Amniotic stem cell (primary cell): ENCODE measurements around the gene MRPS30.
"Not testable (repeated sequence)": the region's sequence is repeated elsewhere in the genome, so short reads cannot be mapped to it uniquely, and the experiment has no call there.

ENCODE experiments used
- DNase-seq: peaks from one replicate; lab custom pipeline; 2025; lab: John Stamatoyannopoulos, UW

The MRPS30 gene

DNA sequence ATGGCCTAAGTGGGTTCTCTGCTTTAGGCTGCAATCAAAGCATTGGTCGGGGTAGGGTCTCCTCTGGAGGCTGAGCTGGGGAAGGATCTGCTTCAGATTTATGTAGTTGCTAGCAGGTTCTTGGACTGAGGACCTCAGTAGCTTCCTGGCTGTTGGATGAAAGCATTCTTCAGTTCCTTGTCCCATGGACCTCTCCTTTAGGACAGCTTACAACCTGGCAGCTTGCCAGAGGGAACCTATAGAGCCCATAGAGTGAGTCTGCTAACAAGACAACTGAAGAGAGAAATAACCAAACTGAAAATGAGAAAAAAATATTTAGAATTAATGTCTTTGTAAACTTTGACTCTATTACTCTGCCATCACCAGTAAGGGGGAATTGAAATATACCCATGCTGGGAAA lies 12.4 kb downstream of the MRPS30 start:
- no peak for DNase-seq

DNA sequence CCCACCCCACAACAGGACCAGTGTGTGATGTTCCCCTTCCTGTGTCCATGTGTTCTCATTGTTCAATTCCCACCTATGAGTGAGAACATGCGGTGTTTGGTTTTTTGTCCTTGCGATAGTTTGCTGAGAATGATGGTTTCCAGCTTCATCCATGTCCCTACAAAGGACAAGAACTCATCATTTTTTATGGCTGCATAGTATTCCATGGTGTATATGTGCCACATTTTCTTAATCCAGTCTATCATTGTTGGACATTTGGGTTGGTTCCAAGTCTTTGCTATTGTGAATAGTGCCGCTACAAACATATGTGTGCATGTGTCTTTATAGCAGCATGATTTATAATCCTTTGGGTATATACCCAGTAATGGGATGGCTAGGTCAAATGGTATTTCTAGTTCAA lies 15.9 kb downstream of the MRPS30 start:
- not testable (repeated sequence) for DNase-seq

DNA sequence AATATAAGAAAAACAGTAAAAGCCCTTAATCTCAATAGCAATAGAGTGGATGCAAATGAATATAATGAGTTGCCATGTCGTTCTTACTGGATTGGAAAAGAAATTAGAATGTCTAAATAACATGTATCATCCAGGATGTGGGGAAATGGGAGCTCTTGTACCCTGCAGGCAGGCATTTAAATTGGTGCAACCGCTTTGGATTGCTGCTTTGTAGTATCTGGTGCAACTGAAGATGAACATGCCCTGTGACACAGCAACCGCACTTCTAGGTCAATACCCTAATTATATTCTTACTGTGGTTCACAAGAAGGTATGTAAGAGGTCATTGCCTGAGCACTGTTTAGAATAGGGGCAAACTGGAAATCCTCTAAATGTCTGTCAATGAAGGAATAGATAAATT lies 18.9 kb downstream of the MRPS30 start:
- no peak for DNase-seq

DNA sequence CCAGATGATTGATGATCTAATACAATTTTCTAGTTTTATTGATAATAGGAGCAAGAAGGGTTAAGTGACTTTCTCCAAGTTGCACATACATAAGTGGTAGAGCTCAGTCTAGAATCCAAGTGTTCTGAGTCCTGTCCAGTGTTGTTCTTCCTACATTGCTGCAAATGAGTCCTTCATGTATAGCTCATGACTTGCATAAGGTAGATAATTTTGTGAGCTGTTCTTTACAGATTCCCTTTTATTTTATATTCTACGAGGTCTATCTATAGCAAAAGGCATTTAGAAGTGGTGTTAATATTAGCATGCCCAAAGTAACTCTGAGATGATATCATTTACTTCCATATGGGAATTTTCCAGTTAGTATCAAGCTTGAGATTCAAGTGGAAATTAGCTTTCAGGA lies 20.0 kb downstream of the MRPS30 start:
- DNase-seq: no peak

DNA sequence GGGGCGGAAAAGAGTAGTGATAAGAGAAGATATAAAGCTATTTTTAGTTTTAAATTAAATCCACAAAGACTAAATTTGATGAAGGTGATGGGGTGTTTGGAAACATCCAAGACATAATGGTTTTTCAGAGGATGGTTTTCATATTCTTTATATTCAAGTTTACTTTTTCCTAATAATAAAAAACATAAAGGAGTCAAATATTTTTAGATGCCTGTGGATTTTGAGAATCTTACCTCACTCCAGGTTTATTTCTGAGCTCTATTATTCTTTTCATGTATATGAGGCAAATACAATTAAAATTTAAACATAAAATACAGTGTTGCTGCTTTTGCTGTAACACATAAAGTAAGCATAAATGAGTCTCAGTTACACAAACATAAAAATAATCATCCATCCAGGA lies 22.2 kb downstream of the MRPS30 start:
- no peak for DNase-seq

DNA sequence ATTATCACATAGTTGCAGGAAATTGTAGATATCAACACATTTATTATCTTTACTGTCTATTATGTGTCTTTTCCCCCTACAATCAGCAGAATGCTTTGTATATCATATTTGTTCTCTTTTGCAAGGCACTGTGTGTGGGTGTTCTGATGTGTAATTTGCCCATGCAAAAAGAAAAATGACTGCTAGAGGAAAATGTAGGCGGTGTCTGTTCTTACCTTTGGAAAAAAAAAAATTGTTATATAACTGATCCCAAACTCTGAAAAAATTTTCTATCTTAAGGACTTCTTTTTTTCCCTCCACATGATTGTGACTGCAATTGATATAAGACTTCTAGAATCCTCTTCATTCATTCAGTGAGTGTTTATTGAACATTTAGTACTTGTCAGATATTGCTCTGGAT lies 24.5 kb downstream of the MRPS30 start:
- DNase-seq: no peak

DNA sequence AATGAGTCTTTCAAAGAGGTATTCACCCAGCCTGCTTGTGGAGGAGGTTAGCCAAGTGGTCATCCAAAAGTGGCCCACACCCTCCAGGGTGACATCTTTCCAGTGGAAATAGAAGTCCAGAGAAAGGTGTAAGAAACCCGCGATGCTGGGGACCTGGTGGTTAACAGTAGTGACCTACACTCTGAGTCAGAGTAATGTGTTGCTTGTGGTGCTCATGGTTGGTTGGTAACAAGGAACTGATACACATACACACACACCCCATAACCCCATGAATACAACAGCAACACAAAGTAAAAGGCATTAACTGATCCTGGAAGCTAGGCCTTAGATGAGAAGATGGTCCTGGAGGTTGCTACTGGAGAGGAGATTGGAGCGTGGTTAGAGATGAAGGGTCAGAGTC lies 26.9 kb downstream of the MRPS30 start:
- DNase-seq: no peak

DNA sequence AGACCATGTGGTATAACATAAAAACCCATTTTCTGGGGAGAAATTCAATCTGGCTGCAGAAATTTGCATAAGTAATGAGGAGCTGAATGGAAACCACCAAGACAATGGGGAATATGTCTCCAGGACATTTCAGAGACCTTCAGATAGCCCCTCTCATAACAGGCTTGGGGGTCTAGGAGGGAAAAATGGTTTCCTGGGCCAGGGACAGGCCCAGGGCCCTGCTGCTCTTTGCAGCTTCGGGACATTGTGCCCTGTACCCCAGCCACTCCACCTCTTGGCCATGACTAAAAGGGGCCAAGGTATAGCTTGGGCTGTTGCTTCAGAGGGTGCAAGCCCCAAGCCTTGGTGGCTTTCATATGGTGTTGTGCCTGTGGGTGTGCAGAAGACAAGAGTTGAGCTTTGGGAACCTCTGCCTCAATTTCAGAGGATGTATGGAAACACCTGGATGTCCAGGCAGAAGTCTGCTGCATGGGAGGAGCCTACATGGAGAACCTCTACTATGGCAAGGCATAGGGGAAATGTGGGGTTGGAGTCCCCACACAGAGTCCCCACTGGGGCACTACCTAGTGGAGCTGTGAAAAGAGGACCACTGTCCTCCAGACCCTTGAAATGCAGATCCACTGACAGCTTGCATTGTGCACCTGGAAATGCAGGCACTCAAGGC lies 30.4 kb downstream of the MRPS30 start:
- no peak for DNase-seq

DNA sequence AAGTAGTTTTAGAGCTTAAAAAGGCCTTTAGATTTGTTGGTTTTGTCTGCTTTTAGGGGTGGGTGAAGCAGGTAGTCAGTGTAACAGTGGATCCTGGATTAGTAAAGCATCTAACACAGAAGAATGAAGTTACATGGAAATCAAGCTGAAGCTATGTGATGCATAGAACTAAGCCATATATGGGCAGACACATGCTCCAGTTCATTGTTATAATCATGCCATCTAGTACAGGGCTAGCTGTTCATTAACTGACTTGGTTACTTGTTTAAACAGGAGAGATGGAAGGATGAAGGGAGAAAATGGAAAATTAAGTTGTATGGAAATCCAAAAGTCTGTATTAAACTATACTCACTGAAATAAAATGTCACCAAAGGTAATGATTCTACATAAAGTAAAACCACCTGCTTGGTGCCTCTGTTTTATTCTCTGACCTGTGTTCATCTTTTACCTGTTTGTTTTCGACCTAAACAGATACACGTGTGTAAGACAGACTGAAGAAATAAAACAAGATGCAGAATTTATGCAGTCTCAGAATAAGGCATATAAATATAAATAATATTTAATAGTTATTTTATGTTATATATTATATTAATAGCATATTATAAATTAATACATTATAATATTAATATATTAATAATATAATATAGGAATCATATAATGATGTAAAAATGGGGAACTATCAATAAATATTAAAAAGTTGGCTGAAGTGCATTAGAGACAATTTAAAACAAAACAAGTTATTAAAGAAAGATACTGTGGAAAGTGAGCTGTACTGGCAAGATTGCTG lies 33.9 kb downstream of the MRPS30 start:
- no peak for DNase-seq

DNA sequence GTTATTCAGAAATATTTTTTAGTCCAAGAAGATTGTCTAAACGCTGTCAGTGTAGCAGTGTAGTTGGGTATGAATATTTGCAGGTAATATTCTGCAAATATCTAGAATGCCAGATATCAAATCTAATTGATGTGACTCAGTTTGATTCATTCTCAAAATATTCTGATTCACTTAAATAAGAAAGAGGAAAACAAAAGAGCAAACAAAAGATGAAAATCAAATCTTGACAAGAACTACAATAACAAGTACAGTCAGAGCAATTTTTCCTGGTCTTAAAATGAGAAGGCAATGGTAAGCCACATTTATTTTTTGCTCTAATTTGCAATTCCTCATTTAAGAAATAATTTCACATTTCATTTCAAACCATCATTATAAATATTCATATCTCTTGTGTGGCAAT lies 36.0 kb downstream of the MRPS30 start:
- DNase-seq: no peak

DNA sequence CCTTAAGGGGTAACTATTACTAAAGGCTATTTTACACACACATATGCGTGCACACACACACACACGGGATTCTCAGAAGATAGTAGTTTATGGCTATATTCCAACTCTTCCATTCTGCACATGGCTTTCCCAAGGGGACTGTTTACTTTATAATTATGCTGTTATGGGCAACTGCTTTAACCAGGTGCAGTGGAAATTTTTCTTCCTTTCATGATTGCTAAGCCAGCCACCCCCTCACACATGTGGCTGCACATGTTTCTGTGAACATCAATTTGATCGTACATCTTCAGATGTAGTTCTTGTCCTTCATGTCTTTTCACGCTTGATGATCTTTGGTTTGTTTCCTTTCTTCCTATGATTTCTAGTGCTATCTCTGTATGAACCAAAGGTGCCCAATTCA lies 37.0 kb downstream of the MRPS30 start:
- DNase-seq: no peak

DNA sequence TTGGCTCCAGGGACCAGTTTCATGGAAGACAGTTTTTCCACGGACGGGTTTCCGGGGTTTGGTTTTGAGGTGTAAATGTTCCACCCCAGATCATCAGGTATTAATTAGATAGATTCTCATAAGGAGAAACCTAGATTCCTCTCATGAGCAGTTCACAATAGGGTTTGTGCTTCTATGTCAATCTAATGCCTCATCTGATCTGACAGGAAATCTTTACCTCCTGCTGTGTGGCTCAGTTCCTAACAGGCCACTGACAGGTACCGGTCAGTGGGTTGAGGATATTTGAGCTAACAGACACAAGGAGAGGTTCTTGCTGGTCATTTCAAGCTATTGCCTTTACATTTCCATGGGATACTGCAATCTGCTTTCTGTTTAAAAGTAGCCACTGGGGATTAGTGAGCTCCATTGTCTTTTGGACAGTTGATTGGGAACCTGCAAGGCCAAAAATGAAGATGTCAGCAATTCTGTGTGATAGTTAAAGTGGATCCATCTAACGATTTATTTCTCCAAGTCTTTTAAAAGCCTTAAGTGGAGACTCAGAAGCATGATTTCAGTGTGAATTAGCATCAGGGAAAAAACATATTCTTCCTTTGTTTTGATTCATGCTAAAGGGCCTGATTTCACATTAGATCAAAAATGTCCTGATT lies 38.6 kb downstream of the MRPS30 start:
- DNase-seq: no peak

DNA sequence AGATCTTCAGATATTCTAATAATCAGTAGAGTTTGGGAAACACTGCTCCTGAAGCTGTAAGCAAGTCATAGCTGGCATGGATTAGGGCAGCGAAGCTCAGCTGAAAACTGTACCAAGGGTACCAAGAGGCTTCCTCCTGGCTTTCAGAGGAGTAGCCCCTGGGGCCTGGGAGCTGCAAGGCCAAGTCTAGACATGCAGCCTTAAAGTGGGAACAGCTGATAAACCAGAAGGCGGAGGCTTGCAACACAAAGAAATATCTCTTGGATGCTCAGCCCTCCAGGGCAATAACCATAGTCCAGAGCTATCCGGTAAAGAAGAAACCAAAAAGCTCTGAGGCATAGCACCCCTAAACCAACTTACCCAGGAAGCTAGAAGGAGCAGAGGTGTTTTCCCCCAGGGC lies 51.5 kb downstream of the MRPS30 start:
- no peak for DNase-seq

DNA sequence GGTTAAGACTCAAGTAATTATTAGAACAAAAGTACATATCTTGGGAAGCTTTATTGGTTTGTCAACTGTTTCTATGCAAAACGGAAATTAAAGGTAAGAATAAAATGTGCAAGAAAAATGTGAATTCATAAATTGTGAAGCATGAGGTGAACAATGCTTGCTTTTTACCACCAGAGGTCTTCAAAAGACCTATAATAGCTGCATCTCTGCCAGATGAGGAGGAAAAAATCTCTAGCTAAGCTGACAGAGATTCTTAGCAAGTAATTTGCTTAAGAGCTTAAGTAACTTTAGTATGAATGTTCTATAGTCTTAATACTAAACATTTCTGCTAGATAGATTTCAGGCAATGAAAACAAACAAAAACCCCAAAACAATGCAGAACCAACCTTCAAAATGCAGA lies 54.1 kb downstream of the MRPS30 start:
- no peak for DNase-seq
